H54 (cell line): ENCODE measurements around the gene PAQR5.
"Not testable (repeated sequence)": the region's sequence is repeated elsewhere in the genome, so short reads cannot be mapped to it uniquely, and the experiment has no call there.

ENCODE experiments used
- DNase-seq: peaks from one replicate; pipeline ENCODE4 v3.0.0; 2011; ENCODE audit warnings: low spot score, mixed read lengths; ENCODE audit not compliant: insufficient read length
- FAIRE-seq: peaks from 3 replicates; lab custom pipeline; 2011; peaks lifted over from hg19 to GRCh38; lab: Jason Lieb, UNC
- POLR2A ChIP-seq: IDR thresholded peaks from 2 replicates; pipeline ENCODE4 v1.6.1; 2011; ENCODE audit warnings: low read depth, mild to moderate bottlenecking, low read length

Gene PAQR5

DNA sequence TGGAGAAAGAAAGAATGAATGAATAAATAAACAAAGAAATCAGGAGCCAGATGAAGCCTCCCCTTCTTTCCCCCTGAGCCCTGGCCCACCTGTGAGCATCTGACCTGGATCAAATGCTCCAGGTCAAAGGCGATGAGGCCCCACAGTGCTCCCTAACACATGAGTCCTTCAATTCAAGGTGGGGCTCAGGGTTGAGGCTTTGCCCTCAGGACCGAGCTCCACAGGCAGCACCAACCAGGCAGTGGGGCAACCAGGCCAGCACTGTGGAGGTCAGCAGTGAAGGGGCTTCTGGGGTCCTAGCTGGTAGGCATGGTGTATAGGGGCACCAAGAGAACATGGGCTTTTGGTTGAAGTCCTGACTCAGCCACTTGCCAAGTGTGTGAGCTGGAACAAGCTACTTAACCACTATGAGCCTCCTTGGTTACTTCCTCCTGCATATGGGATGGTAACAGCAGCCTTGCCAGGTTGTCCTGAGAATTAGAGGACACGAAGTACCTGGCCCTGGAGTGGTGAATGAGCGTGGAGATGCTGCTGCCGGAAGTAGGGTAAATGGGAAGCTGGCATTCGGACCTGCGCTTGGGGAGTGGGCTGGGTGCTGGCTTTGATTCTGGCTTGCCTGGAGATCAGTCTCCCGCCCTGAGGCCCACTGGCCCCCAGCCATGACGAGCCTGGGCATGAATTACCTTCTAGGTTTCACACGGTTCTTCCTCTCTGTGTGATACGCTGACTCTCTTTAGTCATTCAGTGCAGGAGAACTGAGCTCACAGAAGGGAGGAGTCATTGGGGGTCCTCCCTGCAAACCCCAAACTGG lies 10.0 kb upstream of the PAQR5 start:
- TF ChIP-seq POLR2A, result no peak
- no peak for FAIRE-seq

DNA sequence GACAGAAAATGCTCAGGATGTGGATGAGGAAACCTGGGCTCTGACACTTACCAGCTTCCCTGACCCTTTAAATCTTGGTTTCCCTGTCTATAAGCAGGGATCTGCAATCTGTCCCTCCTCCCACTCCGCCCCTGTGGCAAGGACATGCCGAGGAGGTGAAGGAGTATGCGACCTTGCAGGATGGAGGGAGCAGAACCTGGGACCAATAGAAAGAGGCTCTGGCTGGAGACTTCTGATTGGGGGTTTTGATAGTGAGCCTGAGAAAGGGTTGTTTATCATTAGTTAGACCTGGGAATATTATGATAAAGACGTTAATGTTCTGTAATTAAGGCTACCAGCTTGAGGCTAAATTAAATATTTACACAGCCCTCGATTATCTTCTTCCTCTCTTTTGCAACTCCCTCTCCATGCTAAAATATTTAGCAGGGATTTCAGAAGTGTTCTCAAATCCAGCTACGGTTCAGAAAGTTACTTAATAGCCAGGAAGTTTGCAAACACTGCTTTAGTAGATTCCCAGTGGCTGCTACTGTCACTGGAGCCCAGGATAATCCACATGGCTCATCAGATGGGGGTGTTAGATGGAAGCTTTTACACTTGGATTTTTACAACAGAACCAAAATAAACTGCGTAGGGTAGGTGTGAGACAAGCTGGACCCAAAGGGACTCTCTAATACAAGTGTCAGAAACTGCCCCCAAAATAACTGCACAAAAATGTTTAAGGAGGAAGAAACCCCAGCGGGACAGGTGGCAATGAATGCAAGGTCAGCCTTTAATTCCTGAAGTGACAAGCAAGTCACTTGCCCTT lies 9.2 kb upstream of the PAQR5 start:
- FAIRE-seq (no peak), DNase-seq (no peak)
- TF ChIP-seq POLR2A, result no peak

More for the DNA sequence above, 10.0 kb upstream of the PAQR5 start:
- DNase-seq, result no peak

DNA sequence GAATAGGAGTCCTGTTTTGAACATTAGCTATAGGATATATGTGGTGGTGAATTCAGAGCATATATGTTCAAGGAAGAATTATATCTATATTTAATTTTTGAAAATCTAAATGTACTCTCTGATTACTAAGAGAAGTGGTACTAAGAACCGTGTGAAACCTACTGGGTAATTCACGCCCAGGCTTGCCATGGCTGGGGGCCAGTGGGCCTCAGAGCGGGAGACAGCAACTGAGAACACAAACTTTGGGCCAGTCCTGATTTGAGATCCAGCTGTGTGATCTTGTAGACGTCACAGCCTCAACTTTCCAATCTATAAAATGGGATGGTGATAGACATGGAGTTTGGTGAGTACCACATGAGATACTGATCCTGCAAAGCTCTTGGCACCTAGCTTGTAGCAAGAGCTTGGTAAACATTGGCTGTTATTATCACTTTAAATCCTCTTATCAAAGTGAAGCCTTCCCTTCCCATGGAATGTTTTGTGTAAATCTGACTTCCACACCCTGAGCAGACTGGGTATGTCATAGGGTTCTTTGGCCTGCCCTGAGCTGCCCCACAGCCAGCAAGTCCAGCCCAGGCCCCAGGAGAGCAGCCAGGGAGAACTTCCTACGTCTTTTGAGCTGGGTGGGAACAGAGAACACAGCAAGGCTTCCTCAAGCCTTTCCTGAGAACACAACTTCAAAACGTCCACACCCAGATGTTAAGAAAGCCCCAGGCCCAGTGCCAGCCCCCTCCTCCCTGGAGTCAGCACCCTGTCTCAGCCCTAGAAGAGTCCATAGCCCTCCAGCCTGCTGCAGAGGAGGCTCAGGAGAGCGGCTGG lies 8.2 kb upstream of the PAQR5 start:
- no peak for TF ChIP-seq POLR2A
- no peak for DNase-seq
- FAIRE-seq, result no peak

DNA sequence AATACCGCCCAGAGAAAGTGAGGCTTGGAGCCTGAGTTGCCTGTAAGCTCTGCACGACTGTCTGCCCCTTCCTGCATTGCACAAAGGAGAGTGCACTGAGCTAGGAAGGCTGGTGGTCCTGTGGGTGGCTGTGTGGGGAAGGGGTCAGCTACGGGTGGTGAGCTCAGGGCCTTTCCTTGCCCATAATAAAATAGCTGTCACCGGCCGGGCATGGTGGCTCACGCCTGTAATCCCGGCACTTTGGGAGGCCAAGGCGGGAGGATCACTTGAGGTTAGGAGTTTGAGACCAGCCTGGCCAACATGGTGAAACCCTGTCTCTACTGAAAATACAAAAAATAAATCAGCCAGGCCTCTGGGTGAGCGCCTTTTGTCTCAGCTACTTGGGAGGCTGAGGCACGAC lies 7.1 kb upstream of the PAQR5 start:
- not testable (repeated sequence) for DNase-seq, FAIRE-seq

DNA sequence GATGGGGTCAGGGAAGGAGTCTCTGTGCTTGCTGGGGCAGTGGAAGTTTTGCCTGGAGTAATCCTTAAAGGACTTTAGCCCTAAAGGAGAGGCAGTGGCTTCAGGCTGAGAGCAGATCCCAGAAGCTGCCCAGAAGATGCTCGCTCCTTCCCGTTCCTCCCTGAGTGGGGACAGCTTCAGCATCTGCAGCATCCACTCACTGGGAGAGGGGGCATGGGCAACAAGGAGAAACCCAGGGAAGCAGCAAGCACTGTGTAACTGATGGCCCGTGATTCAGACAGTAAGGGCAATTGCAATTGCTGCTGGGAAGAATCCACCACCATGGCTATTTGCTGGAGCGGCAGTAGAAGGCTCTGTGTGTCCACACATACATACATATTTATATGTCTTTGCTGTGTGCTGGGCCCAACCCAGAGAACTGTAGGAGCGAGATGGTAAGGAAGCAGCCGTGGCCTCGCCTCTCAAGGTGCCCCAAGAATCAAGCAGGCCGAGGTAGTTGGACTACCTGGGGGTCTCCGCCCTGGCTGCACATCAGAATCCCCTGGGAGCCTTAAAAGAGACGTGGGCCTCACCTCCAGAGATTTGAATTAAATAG lies 5.8 kb upstream of the PAQR5 start:
- DNase-seq, result no peak
- TF ChIP-seq POLR2A, result no peak
- FAIRE-seq, result no peak

GRCh38 chr15:69293741-69294615 lies 4.7 kb upstream of the PAQR5 start:
- no peak for FAIRE-seq
- no peak for DNase-seq
- TF ChIP-seq POLR2A, result no peak

DNA sequence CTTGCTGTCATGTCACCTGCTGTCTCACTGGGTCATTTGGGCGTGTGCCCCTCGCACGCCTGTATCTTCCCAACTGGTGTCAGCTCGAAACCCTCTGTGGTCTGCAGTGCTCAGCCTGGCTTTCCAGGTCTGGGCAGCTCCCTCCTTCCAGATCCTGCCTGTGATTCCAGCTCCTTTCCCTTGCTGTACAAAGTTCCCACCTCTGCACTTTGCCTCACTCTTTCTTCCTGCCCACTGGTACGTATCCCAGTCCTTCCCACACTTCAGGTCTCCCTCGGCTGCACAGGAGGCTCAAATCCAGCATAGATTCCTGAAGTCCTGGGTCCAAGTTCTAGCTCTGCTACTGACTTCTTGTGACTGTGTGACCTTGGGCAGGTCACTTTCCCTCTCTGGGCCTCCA lies 2.1 kb upstream of the PAQR5 start:
- no peak for FAIRE-seq
- no peak for TF ChIP-seq POLR2A
- DNase-seq, result no peak

DNA sequence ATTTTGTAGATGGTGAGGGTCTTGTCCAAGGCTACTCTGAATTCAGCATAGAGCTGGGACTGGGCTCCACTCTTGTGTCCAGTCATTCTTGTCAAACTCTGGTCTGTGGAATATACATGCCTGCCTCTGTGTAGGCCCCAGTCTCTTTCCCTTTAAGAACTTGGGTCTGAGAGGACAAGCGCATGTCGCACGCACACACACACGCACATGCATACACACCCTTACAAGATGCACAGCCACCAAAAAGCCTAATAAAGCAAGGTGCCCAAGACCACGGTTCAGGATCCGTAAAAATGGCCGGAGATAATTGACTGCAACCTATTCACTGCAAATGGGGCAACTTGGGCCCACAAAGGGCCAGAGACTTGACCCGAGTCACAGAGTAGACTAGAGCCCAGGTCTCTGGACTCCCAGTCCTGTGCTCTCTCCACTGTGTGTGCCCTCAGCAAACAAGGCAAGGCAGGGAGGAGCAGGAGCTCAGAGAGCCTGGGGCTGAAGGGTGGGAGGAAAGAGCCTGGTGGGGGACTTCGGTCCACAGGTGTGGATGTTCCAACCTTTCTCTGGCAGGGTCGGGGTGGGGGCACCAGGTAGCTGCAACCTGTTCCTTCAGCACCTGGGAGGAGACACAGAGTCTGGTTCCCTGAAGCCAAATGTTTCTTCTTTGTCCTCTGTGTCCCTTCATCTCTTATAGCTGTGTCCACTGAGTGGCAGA lies 914 bp upstream of the PAQR5 start:
- TF ChIP-seq POLR2A, result no peak
- DNase-seq (no peak), FAIRE-seq (no peak)

DNA sequence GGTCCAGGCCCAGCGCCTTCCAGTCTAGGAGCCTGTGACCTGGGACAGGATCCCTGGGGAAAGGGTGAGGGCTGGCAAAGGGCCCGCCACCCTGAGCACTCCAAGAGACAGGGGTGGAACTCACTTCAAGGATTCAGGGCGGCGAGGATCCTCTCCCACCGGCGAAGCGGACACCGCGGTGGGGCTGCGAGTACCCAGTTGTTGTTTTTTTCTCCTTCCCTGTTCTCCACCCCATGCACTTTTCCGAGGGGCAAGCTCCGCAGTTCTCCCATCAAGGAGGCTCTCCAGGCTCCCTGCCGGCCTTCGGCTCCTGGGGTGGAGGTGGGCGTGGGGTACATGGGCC lies 387 bp upstream of the PAQR5 start:
- DNase-seq (no peak), FAIRE-seq (no peak)
- TF ChIP-seq POLR2A, result no peak

DNA sequence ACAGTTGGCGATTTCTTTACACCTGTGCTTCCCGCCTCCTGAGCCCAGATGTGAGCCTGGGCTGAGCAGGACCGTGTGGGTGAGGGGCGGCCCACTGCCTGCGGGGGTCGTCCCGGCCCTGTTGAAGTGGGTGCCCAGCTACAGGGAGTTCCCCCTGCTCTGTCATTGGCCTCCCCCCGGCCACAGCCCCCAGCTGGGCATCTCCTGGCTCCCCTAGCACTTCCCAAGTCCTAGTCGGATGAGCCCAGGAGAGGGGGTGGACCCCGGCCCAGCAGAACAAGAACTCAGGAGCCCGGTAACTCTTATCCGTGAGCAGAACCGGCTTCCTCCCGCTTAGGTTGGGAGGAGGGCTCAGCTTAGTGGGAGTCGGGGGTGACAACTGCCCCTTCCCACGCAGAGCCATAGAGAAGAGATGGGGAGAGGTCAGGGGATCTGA lies 757 bp downstream of the PAQR5 start:
- FAIRE-seq (no peak), DNase-seq (no peak)
- no peak for TF ChIP-seq POLR2A

DNA sequence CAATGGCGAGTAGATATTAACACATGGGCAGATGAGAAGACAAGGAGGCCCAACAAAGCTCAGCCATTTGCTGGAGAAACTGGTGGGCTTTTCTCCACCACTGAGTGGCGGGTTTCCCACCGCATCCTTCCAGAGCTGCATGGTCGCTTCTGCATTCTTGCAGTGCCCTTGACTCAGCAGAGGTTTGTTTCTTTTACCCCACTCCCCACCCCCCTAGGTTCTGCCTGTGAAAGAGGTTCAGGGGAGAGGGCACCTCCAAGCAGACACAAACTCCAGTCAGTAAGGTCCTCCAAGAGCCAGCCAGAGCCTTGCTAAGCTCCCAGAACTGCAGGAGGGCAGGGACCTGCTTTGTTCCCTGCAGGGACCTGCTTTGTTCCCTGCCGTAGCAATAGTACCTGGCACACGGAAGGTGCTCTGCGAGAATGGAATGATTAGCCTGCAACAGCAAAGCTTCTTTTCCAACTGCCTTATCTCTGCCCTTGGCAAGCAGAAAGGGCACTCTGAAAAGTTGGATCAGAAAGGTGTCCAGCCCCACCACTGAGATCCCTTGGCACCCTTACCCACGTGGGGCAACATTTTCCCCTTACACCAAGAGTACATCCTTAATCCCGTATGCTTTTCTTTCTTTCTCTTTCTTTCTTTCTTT lies 1.4 kb downstream of the PAQR5 start:
- TF ChIP-seq POLR2A, result no peak
- DNase-seq (no peak), FAIRE-seq (no peak)

DNA sequence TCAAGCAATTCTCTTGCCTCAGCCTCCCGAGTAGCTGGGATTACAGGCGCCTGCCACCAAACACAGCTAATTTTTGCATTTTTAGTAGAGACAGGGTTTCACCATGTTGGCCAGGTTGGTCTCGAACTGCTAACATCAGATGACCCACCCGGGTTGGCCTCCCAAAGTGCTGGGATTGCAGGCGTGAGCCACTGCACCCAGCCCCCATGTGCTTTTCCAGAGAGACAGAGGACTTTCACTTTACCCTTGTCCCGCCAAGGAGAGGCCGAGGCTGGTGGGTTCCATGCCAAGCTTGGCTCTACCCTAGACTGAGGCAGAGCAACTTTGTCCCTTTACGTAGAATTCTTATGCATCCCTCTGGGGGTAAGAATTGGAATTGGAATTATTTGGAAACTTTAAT lies 2.4 kb downstream of the PAQR5 start:
- FAIRE-seq, DNase-seq: not testable (repeated sequence)

GRCh38 chr15:69302087-69302486 lies 3.4 kb downstream of the PAQR5 start:
- not testable (repeated sequence) for FAIRE-seq, DNase-seq
